Activated naive CD4-positive, alpha-beta T cell treated with anti-CD3 and anti-CD28 coated beads for 36 hours (primary cell): ENCODE results near the gene SMIM24. TPM values are rescaled to one million over a fixed set of nuclear protein-coding genes. Genes with fewer than 3 reads are reported as not detected.
"Not testable (repeated sequence)": the region's sequence is repeated elsewhere in the genome, so short reads cannot be mapped to it uniquely, and the experiment has no call there.

ENCODE experiments used
- CTCF ChIA-PET: fragments of 350-600 bp; sonication (Branson Sonifier 250); formaldehyde crosslinking; loops from one replicate; lab custom pipeline; 2021; ENCODE audit warnings: antibody characterized with exemption; lab: Charles Lee
- DNase-seq: peaks from one replicate; pipeline ENCODE4 v3.0.0-alpha.2; 2020
- H3K27ac Mint-ChIP-seq: one replicate; pipeline ENCODE4 v1.8.0; 2021; ENCODE audit warnings: mild to moderate bottlenecking, mixed read lengths
- H3K27me3 Mint-ChIP-seq: one replicate; pipeline ENCODE4 v1.8.0; 2021; ENCODE audit warnings: low read depth, mixed read lengths
- H3K36me3 Mint-ChIP-seq: one replicate; pipeline ENCODE4 v1.8.0; 2021; ENCODE audit warnings: low read depth, mixed read lengths
- H3K4me1 Mint-ChIP-seq: one replicate; pipeline ENCODE4 v1.8.0; 2021; ENCODE audit warnings: low read depth, mixed read lengths
- H3K4me3 Mint-ChIP-seq: one replicate; pipeline ENCODE4 v1.8.0; 2021; ENCODE audit warnings: mild to moderate bottlenecking, moderate library complexity, mixed read lengths
- H3K9me3 Mint-ChIP-seq: one replicate; pipeline ENCODE4 v1.8.0; 2021; ENCODE audit warnings: mixed read lengths
- intact Hi-C: fragments of 100-400 bp; cut with micrococcal nuclease; formaldehyde crosslinking; loops from one replicate; pipeline ENCODE4 v1.15.1; 2023
- total RNA-seq, 2 experiments: library from RNA; stranded (reverse); gene quantifications; one replicate each; pipeline ENCODE4 v1.2.3, GENCODE V29; 2021

SMIM24 gene
- total RNA-seq, 2 experiments from 2014 or later = 0.41 TPM; not detected in 1

- H3K9me3 Mint-ChIP-seq = no peaks in the 10 kb centered on the region
- intact Hi-C loops = no loop called here
- CTCF ChIA-PET = interaction anchor here (0.7 kb wide), 1 partner anchor 26 kb away, joined by 3 read pairs; no protein-coding TSS in a partner anchor
- H3K27me3 Mint-ChIP-seq = no peaks in the 10 kb centered on the region
- H3K4me1 Mint-ChIP-seq = peaks cover 53% of the 10 kb centered on the region
- H3K4me3 Mint-ChIP-seq = no peak overlapping the region
- no peak overlapping the region for H3K27ac Mint-ChIP-seq
- H3K36me3 Mint-ChIP-seq = peaks cover 10% of the 10 kb centered on the region
- DNase-seq = no peak
Observed at GRCh38 chr19:3511506-3512251, 31.4 kb upstream of the SMIM24 start.

GRCh38 chr19:3510727-3511126 lies 30.4 kb upstream of the SMIM24 start:
- Mint-ChIP-seq H3K27ac (no peak overlapping the region), H3K27me3 (no peaks in the 10 kb centered on the region), H3K4me1 (peaks cover 45% of the 10 kb centered on the region), H3K36me3 (peaks cover 10% of the 10 kb centered on the region), H3K4me3 (no peak overlapping the region), H3K9me3 (no peaks in the 10 kb centered on the region)
- CTCF ChIA-PET = no interaction called here
- no peak for DNase-seq
- intact Hi-C loops = no loop called here

- CTCF ChIA-PET = no interaction called here
- intact Hi-C loops = loop anchor here (5.0 kb wide), 3 partner anchors 303 to 963 kb away; partner anchors contain the start of genes HDGFL2 and ZBTB7A
- no peaks in the 10 kb centered on the region for H3K9me3 Mint-ChIP-seq
- H3K27ac Mint-ChIP-seq = no peak overlapping the region
- no peaks in the 10 kb centered on the region for H3K27me3 Mint-ChIP-seq
- DNase-seq = peak; percentile 16
- H3K4me3 Mint-ChIP-seq = no peak overlapping the region
- H3K36me3 Mint-ChIP-seq = peaks cover 10% of the 10 kb centered on the region
- peaks cover 43% of the 10 kb centered on the region for H3K4me1 Mint-ChIP-seq
Observed at GRCh38 chr19:3509566-3509989, 29.3 kb upstream of the SMIM24 start.

- peaks cover 10% of the 10 kb centered on the region for H3K36me3 Mint-ChIP-seq
- intact Hi-C loops = loop anchor here (5.0 kb wide), 3 partner anchors 303 to 963 kb away; partner anchors contain the start of genes HDGFL2 and ZBTB7A
- H3K27me3 Mint-ChIP-seq = no peaks in the 10 kb centered on the region
- H3K4me3 Mint-ChIP-seq = peak overlapping the region; percentile 21
- CTCF ChIA-PET = no interaction called here
- DNase-seq = no peak
- H3K4me1 Mint-ChIP-seq = peaks cover 41% of the 10 kb centered on the region
- no peaks in the 10 kb centered on the region for H3K9me3 Mint-ChIP-seq
- no peak overlapping the region for H3K27ac Mint-ChIP-seq
Observed at GRCh38 chr19:3508771-3509535, 28.6 kb upstream of the SMIM24 start.

GRCh38 chr19:3508121-3508661 lies 27.9 kb upstream of the SMIM24 start:
- H3K27ac Mint-ChIP-seq, H3K9me3 Mint-ChIP-seq, CTCF ChIA-PET, H3K27me3 Mint-ChIP-seq, DNase-seq: not testable (repeated sequence)
- peaks cover 10% of the 10 kb centered on the region for H3K36me3 Mint-ChIP-seq
- peak overlapping the region; percentile 15 for H3K4me3 Mint-ChIP-seq
- peaks cover 41% of the 10 kb centered on the region for H3K4me1 Mint-ChIP-seq
- intact Hi-C loops = loop anchor here (5.0 kb wide), 3 partner anchors 304 to 964 kb away; partner anchors contain the start of genes HDGFL2 and ZBTB7A

GRCh38 chr19:3507371-3508120 lies 27.2 kb upstream of the SMIM24 start:
- Mint-ChIP-seq H3K27me3 (no peaks in the 10 kb centered on the region), H3K4me3 (peak overlapping the region; percentile 90), H3K27ac (peak overlapping the region; percentile 71), H3K36me3 (peaks cover 10% of the 10 kb centered on the region), H3K9me3 (no peaks in the 10 kb centered on the region), H3K4me1 (peaks cover 39% of the 10 kb centered on the region)
- intact Hi-C loops = loop anchor here (2.0 to 5.0 kb wide), 4 partner anchors 49 to 965 kb away; partner anchors contain the start of genes HDGFL2, MFSD12 and ZBTB7A
- CTCF ChIA-PET = interaction anchor here (1.2 kb wide), 1 partner anchor 22 kb away, joined by 4 read pairs; no protein-coding TSS in a partner anchor
- peak; percentile 69 for DNase-seq

GRCh38 chr19:3506384-3507340 lies 26.3 kb upstream of the SMIM24 start:
- H3K9me3 Mint-ChIP-seq = no peaks in the 10 kb centered on the region
- no peaks in the 10 kb centered on the region for H3K27me3 Mint-ChIP-seq
- CTCF ChIA-PET = interaction anchor here (1.2 kb wide), 1 partner anchor 22 kb away, joined by 4 read pairs; no protein-coding TSS in a partner anchor
- H3K27ac Mint-ChIP-seq = peak overlapping the region; percentile 71
- DNase-seq = peak; percentile 45
- H3K36me3 Mint-ChIP-seq = peaks cover 10% of the 10 kb centered on the region
- peaks cover 36% of the 10 kb centered on the region for H3K4me1 Mint-ChIP-seq
- H3K4me3 Mint-ChIP-seq = peak overlapping the region; percentile 90
- intact Hi-C loops = loop anchor here (1.0 to 5.0 kb wide), 6 partner anchors 50 to 966 kb away; partner anchors contain the start of genes HDGFL2, HMG20B, MFSD12 and ZBTB7A

GRCh38 chr19:3505598-3506383 lies 25.5 kb upstream of the SMIM24 start, which contains the start of gene FZR1:
Gene FZR1, plus strand, starts transcription at chr19:3506311. Its CDS starts 16,679 bp downstream, at chr19:3522990.
- Mint-ChIP-seq H3K27ac (peak within 1 kb of the TSS; percentile 92), H3K4me3 (peak within 1 kb of the TSS; percentile 90), H3K36me3 (peaks cover 10% of the 10 kb centered on the region), H3K9me3 (no peaks in the 10 kb centered on the region), H3K4me1 (peaks cover 39% of the 10 kb centered on the region), H3K27me3 (no peaks in the 10 kb centered on the region)
- peak; percentile 99 for DNase-seq
- intact Hi-C loops = loop anchor here (1.0 to 5.0 kb wide), 6 partner anchors 51 to 967 kb away; partner anchors contain the start of genes HDGFL2, HMG20B, MFSD12 and ZBTB7A
- CTCF ChIA-PET = interaction anchor here (1.1 kb wide), 1 partner anchor 20 kb away, joined by 3 read pairs; no protein-coding TSS in a partner anchor

GRCh38 chr19:3504735-3505134 lies 24.4 kb upstream of the SMIM24 start:
- CTCF ChIA-PET = interaction anchor here (1.1 kb wide), 2 partner anchors 13 to 19 kb away, joined by 3 read pairs; no protein-coding TSS in a partner anchor
- Mint-ChIP-seq H3K27me3 (no peaks in the 10 kb centered on the region), H3K4me1 (peaks cover 38% of the 10 kb centered on the region), H3K27ac (no peak overlapping the region), H3K9me3 (no peaks in the 10 kb centered on the region), H3K36me3 (peaks cover 7% of the 10 kb centered on the region), H3K4me3 (peak overlapping the region; percentile 90)
- intact Hi-C loops = loop anchor here (5.0 kb wide), 3 partner anchors 308 to 968 kb away; partner anchors contain the start of genes HDGFL2 and ZBTB7A
- no peak for DNase-seq
